ENCODE data around the gene SSH2.

SSH2 gene

GRCh38 chr17:29624586-29624985 is 305.4 kb downstream of the SSH2 start:
- no peaks in the 10 kb centered on the region for H3K9me3 ChIP-seq (replicated peaks; ENCODE audit: low read length)
- peaks cover 31% of the 10 kb centered on the region for H3K4me1 ChIP-seq (ENCODE audit: control insufficient read depth, insufficient read depth, low read length)
- no peaks in the 10 kb centered on the region for H3K27me3 ChIP-seq (ENCODE audit: control insufficient read depth, insufficient read depth, low read length)
- peaks cover 6% of the 10 kb centered on the region for H3K36me3 ChIP-seq (ENCODE audit: insufficient read depth, low read length)
- no peak overlapping the region for H3K9ac ChIP-seq (ENCODE audit: low read depth, low read length)
- no peak overlapping the region for H3K4me2 ChIP-seq (ENCODE audit: low read length)
- no peak overlapping the region for H3K4me3 ChIP-seq (ENCODE audit: low read length)

- peaks cover 39% of the 10 kb centered on the region for H3K4me1 ChIP-seq (ENCODE audit: control insufficient read depth, insufficient read depth, low read length)
- H3K9ac ChIP-seq (ENCODE audit: low read depth, low read length), result no peak overlapping the region
- peak overlapping the region; percentile 89 for H3K4me3 ChIP-seq (ENCODE audit: low read length)
- H3K36me3 ChIP-seq (ENCODE audit: insufficient read depth, low read length), result no peaks in the 10 kb centered on the region
- H3K9me3 ChIP-seq (replicated peaks; ENCODE audit: low read length), result no peaks in the 10 kb centered on the region
- peak overlapping the region; percentile 97 for H3K4me2 ChIP-seq (ENCODE audit: low read length)
- H3K27me3 ChIP-seq (ENCODE audit: control insufficient read depth, insufficient read depth, low read length), result no peaks in the 10 kb centered on the region
These were observed 306.8 kb downstream of the SSH2 start for GRCh38 chr17:29623283-29623647.

DNA sequence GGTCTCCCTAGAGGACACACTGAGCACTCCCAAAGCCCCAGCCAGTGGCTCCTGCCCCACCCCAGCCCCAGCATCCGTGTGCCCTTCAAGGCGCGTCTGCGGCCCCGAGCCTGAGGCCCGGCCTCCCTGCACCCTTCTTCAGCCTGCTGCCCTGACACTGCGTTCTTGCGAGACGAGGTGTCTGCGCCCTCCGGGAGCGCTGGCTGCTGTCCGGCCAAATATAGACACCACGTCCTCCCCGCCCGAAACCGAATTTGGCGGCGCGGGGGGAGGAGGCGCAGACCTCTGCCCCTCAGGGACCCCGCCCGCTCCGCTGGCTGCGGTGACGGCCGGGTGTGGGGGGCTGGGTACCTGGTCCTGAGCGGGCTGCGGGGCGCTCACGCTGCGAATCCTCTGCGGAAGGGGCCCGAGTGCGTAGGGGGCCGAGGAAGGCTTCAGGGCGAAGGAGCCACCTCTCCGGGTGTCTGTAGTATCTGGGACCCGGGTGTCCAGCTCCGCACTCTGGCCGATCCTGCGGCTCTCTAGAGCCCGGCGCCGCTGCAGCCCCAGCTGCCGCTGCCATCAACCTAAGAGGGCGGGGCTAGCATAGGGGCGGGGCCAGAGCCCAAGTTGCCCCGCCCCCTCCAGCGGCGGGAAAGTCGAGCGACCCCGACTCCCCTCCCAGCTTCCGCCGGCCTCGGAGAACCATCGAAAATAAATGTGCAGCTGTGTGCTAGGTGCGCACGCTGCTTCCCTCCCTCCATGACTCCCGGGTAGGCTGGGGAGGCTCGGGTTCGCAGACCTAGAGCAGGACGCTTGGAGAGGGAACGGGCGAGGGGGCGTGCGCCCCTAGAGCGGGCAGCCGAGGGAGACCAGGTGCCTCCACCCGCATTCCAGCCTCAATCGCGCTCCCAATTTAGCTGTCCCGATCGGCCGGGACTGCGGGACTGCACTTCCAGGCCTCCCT is 307.4 kb downstream of the SSH2 start, which contains the start of gene CORO6:
Gene CORO6 (minus strand): TSS at position 576 of the 946 bp plus-strand sequence. CDS start 1,491 bp downstream, outside the sequence.
- Histone ChIP-seq H3K27me3 (ENCODE audit: control insufficient read depth, insufficient read depth, low read length) (no peaks in the 10 kb centered on the region), H3K9ac (ENCODE audit: low read depth, low read length) (peak within 1 kb of the TSS; percentile 76), H3K36me3 (ENCODE audit: insufficient read depth, low read length) (no peaks in the 10 kb centered on the region), H3K4me1 (ENCODE audit: control insufficient read depth, insufficient read depth, low read length) (peaks cover 39% of the 10 kb centered on the region), H3K4me2 (ENCODE audit: low read length) (peak within 1 kb of the TSS; percentile 97), H3K9me3 (replicated peaks; ENCODE audit: low read length) (no peaks in the 10 kb centered on the region), H3K4me3 (ENCODE audit: low read length) (peak within 1 kb of the TSS; percentile 89)

DNA sequence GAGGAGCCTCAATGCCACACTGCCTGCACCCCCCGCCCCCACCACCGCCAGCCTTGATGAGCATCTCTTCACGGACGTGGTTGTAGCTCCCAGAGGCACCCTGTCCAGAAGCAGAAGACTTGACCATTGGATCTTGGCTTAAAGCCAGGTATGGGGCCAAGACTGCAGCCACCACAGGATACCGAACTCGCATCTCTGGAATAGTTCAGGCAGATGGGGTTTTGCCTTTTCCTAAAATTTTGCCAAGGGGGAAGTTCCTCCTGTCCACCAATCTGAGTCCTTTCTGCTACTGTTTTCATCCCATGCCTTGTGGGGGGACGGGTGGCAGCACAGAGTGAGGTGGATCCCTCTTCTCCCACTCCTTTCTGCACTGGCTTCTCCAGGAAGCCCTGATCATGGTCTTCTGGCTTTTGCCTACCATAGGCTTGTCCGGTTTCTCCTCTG is 308.3 kb downstream of the SSH2 start:
- no peaks in the 10 kb centered on the region for H3K9me3 ChIP-seq (replicated peaks; ENCODE audit: low read length)
- peak overlapping the region; percentile 89 for H3K4me3 ChIP-seq (ENCODE audit: low read length)
- H3K9ac ChIP-seq (ENCODE audit: low read depth, low read length), result peak overlapping the region; percentile 76
- no peaks in the 10 kb centered on the region for H3K36me3 ChIP-seq (ENCODE audit: insufficient read depth, low read length)
- H3K4me2 ChIP-seq (ENCODE audit: low read length), result peak overlapping the region; percentile 97
- no peaks in the 10 kb centered on the region for H3K27me3 ChIP-seq (ENCODE audit: control insufficient read depth, insufficient read depth, low read length)
- H3K4me1 ChIP-seq (ENCODE audit: control insufficient read depth, insufficient read depth, low read length), result peaks cover 39% of the 10 kb centered on the region

- peak overlapping the region; percentile 97 for H3K4me2 ChIP-seq (ENCODE audit: low read length)
- H3K4me1 ChIP-seq (ENCODE audit: control insufficient read depth, insufficient read depth, low read length), result peaks cover 41% of the 10 kb centered on the region
- no peaks in the 10 kb centered on the region for H3K9me3 ChIP-seq (replicated peaks; ENCODE audit: low read length)
- no peak overlapping the region for H3K9ac ChIP-seq (ENCODE audit: low read depth, low read length)
- no peaks in the 10 kb centered on the region for H3K36me3 ChIP-seq (ENCODE audit: insufficient read depth, low read length)
- no peaks in the 10 kb centered on the region for H3K27me3 ChIP-seq (ENCODE audit: control insufficient read depth, insufficient read depth, low read length)
- no peak overlapping the region for H3K4me3 ChIP-seq (ENCODE audit: low read length)
These were observed 309.1 kb downstream of the SSH2 start for GRCh38 chr17:29620779-29621500.

- Histone ChIP-seq H3K4me3 (ENCODE audit: low read length) (no peak overlapping the region), H3K4me1 (ENCODE audit: control insufficient read depth, insufficient read depth, low read length) (peaks cover 40% of the 10 kb centered on the region), H3K9ac (ENCODE audit: low read depth, low read length) (no peak overlapping the region), H3K27me3 (ENCODE audit: control insufficient read depth, insufficient read depth, low read length) (no peaks in the 10 kb centered on the region), H3K9me3 (replicated peaks; ENCODE audit: low read length) (no peaks in the 10 kb centered on the region), H3K36me3 (ENCODE audit: insufficient read depth, low read length) (no peaks in the 10 kb centered on the region), H3K4me2 (ENCODE audit: low read length) (no peak overlapping the region)
These were observed 309.8 kb downstream of the SSH2 start for GRCh38 chr17:29620271-29620670.

- H3K4me2 ChIP-seq (ENCODE audit: low read length), result no peak overlapping the region
- H3K4me1 ChIP-seq (ENCODE audit: control insufficient read depth, insufficient read depth, low read length), result peaks cover 34% of the 10 kb centered on the region
- H3K27me3 ChIP-seq (ENCODE audit: control insufficient read depth, insufficient read depth, low read length), result no peaks in the 10 kb centered on the region
- no peaks in the 10 kb centered on the region for H3K36me3 ChIP-seq (ENCODE audit: insufficient read depth, low read length)
- H3K9ac ChIP-seq (ENCODE audit: low read depth, low read length), result no peak overlapping the region
- H3K4me3 ChIP-seq (ENCODE audit: low read length), result no peak overlapping the region
- no peaks in the 10 kb centered on the region for H3K9me3 ChIP-seq (replicated peaks; ENCODE audit: low read length)
These were observed 310.8 kb downstream of the SSH2 start for GRCh38 chr17:29619251-29619650.

DNA sequence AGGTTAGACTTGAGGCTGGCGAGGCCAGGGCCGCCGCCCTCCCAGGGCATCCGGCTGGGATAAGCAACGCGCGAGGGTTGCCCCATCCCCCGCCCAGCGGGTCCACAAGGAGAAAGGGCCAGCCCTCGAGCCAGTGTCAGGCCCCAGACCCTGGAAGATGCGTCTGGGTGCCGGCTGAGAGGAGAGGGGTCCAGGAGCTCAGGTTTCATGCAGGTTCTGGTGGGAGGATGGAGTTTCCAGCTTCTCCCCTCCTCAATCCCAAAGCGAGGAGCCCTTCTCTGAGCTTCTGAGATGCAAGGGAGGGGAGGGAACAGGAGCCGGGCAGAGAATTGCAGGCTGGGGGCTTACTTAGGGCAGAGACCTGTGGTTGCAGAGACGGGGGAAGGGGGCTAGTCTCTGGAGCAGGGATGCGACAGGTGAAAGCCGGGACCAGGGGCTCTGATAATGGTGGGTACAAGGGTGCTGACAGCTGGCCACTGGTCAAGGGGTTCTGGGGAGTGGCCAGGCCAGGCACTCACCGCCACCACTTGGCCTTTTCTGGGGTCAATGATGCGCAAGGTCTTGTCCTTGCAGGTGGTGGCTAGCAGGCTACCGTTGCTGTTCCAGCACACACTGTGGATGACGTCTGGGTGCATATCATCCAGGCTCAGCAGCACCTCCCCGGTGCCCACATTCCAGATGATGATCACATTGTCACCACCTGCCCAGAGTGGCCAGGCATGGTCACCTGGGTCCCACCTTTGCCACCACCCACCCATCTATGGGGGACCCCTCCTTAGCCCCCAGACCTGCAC is 311.6 kb downstream of the SSH2 start:
- H3K4me1 ChIP-seq (ENCODE audit: control insufficient read depth, insufficient read depth, low read length), result peaks cover 40% of the 10 kb centered on the region
- H3K36me3 ChIP-seq (ENCODE audit: insufficient read depth, low read length), result no peaks in the 10 kb centered on the region
- H3K9ac ChIP-seq (ENCODE audit: low read depth, low read length), result no peak overlapping the region
- no peaks in the 10 kb centered on the region for H3K27me3 ChIP-seq (ENCODE audit: control insufficient read depth, insufficient read depth, low read length)
- H3K9me3 ChIP-seq (replicated peaks; ENCODE audit: low read length), result no peaks in the 10 kb centered on the region
- no peak overlapping the region for H3K4me3 ChIP-seq (ENCODE audit: low read length)
- no peak overlapping the region for H3K4me2 ChIP-seq (ENCODE audit: low read length)

DNA sequence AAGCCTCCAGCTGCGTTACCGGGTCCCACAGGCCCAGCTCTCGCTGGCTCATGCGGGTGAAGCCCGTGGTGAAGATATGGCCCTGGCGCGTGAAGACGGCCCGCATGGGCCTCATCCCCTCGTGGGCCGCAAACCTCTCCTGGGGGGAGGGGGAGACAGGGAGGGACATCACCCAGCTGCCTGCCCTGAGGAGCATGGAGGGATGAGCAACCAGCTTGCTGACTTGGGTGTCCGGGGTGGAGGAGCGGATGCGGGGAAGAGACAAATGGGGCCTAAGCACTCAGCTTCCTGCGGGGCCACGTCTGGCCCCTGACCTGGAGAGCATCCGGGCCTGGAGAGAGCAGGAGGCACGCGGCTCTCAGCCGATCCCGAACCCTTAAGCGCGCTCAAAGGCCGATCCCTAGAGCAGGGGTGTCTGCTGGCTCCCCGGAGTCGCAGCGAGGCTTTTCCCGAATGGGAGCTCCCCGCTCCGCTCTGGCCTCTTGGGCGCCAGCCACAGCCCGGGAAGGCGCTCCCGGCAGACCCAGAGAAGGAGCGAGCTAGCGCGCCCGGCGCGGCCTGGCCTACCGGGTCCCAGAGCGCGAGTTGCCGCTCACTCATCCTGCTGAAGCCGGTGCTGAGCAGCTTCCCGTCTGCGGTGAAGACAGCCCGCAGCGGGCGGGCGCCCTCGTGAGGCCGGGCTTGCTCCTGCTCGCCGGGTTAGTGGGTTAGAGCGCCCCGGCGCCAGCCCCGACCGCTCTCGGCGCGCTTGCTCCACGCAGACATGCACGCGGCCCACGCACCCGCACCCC is 312.4 kb downstream of the SSH2 start:
- no peaks in the 10 kb centered on the region for H3K36me3 ChIP-seq (ENCODE audit: insufficient read depth, low read length)
- no peaks in the 10 kb centered on the region for H3K27me3 ChIP-seq (ENCODE audit: control insufficient read depth, insufficient read depth, low read length)
- no peak overlapping the region for H3K4me3 ChIP-seq (ENCODE audit: low read length)
- H3K9me3 ChIP-seq (replicated peaks; ENCODE audit: low read length), result no peaks in the 10 kb centered on the region
- no peak overlapping the region for H3K4me2 ChIP-seq (ENCODE audit: low read length)
- no peak overlapping the region for H3K9ac ChIP-seq (ENCODE audit: low read depth, low read length)
- H3K4me1 ChIP-seq (ENCODE audit: control insufficient read depth, insufficient read depth, low read length), result peaks cover 40% of the 10 kb centered on the region

DNA sequence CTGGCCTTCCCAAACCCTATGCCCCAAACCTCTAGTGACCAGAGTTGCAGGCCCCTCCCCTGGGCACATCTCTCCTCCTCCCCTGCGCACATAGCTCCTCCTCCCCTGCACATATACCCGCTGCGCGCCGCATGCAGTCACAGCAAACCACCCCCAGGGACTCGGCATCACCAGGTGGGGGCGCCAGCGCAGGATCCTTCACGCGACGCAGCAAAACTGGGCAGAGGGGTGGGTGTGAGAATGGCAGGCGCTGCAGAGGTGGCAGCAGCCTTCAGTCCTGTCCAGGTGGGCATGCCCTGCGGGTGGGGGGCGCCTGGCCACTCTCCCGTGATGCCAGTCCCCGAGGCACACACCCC is 312.9 kb downstream of the SSH2 start:
- Histone ChIP-seq H3K4me3 (ENCODE audit: low read length) (no peak overlapping the region), H3K4me2 (ENCODE audit: low read length) (no peak overlapping the region), H3K9ac (ENCODE audit: low read depth, low read length) (no peak overlapping the region), H3K27me3 (ENCODE audit: control insufficient read depth, insufficient read depth, low read length) (no peaks in the 10 kb centered on the region), H3K9me3 (replicated peaks; ENCODE audit: low read length) (no peaks in the 10 kb centered on the region), H3K36me3 (ENCODE audit: insufficient read depth, low read length) (no peaks in the 10 kb centered on the region), H3K4me1 (ENCODE audit: control insufficient read depth, insufficient read depth, low read length) (peaks cover 39% of the 10 kb centered on the region)

Data from skeletal muscle satellite cell (primary cell).